Right lobe of liver (tissue), 4 donors: Measurements from ENCODE around the gene KCNT2.

Experiments
- CTCF ChIP-seq, 4 donors: fragments of 200-600 bp in 3 of 4; fragments of 450-650 bp in 1 of 4; IDR thresholded peaks; one replicate each; pipeline versions ENCODE4 v1.5.1 to v1.8.0; 2016 to 2022; ENCODE audit warnings: antibody characterized with exemption in 4 of 4, mild to moderate bottlenecking in 2 of 4
- POLR2A ChIP-seq: fragments of 450-650 bp; IDR thresholded peaks from one replicate; pipeline ENCODE4 v1.6.1; 2017; ENCODE audit warnings: antibody characterized with exemption, mild to moderate bottlenecking
- donor health status: DM: no; HTN: no; CAD: no.
- donor health status: DM: no; HTN: no; CAD: no.
- donor health status: DM: no; HTN: yes; CAD: no.

GRCh38 chr1:196609370-196609737 lies 1.1 kb upstream of the KCNT2 start:
- TF ChIP-seq CTCF (IDR thresholded peaks at IDR 0.05): no peak
- TF ChIP-seq POLR2A: no peak
